GM18907 (cell line): ENCODE results near the gene SLC24A3.

ENCODE experiments used
- ATAC-seq: cut with Tn5 transposase; IDR thresholded peaks from one replicate; pipeline ENCODE4 v1.9.1; 2021; ENCODE audit warnings: mild to moderate bottlenecking, moderate library complexity; ENCODE audit not compliant: unreplicated experiment

Gene SLC24A3

GRCh38 chr20:19492687-19493336, 280.4 kb downstream of the SLC24A3 start:
- ATAC-seq, result no peak

DNA sequence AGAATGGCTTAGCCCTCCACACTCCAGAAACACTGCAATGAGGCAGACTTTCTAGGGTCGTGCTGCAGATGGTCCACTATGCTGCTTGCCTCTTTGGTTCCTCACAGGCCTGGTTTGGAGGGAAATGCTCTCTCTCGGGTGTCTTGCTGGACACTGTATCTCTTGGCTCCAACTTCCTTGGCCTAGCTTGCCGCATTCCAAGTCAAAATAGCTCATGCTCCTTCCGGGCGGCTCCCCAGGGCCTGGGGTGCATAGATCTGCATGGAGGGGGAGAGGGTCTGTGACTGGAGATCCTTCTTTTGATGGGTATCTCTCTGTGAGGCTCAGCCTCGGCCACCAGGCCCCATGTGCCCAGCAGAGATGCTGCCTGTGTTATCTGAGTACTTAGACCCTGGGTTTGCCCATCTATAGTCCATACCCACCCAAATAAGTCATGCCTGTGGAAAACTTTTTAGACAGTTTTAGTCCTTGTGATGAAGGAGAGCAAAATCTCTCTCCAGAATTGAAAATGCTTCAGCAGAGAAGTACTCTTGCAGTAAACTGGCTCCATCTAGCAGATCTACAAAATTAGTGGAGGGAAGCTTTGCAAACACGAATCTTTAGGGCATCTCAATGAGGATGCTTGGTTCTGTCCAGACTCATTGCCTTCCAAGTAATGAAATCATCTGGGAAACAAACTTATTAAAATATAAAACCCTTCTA, 281.5 kb downstream of the SLC24A3 start:
- ATAC-seq, result no peak

DNA sequence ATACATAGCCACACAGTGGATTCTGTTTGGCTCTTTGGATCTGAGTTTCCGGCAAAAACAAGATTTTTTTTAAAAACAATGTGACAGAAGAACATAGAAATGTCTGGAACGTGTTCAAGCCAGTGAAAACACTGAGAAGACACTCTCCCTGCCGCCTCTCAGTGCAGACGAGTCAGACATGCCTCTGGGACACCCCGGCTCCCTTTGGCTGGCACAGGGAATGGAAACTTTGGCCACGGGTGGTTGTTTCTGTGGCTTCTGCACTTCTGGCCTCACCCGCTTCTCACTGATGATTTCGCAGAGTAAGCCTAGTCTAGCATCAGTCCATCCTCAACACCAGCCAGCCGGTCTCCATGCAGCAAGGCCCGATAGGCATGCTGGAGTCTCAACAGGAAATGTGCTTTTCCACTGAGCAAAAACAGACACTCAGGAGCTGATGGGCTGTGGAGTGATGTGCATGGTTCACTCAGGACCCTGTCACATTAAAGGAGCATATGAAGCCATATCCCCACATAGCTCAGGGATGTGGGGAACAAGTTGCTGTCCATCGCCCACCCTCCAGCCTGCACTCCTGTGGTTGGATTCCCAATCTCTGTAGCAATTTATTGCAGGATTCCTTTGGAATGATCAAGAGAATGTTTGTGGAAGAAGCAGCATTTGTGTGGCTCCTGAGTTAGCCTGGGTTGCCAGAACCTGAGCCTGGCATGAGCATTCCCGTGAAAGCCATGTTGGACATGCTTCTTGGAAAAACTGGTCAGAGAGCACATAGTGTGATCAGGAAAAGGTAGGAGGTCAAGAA, 283.7 kb downstream of the SLC24A3 start:
- ATAC-seq, result no peak

DNA sequence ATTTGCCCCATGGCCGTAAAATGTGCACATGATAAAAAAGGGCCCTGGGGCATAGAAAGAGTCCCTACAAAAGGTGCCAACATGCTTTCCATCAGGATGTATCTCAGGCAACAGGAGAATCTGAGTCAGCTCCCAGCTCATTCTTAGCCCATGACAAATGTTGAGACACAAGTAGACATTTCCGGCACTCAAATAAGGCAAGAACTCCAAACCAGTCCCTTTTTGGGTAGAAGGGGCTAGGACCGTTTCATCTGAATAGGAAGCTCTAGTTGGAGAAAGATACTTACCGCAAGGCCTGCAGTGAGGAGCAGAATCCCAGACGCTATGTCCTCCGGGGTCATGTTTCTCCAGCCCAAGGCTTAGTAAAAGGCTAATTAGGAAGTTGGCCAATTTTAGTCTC, 284.6 kb downstream of the SLC24A3 start:
- ATAC-seq, result no peak

GRCh38 chr20:19498756-19499155, 286.3 kb downstream of the SLC24A3 start:
- no peak for ATAC-seq

GRCh38 chr20:19501476-19502115, 289.2 kb downstream of the SLC24A3 start:
- ATAC-seq, result no peak

DNA sequence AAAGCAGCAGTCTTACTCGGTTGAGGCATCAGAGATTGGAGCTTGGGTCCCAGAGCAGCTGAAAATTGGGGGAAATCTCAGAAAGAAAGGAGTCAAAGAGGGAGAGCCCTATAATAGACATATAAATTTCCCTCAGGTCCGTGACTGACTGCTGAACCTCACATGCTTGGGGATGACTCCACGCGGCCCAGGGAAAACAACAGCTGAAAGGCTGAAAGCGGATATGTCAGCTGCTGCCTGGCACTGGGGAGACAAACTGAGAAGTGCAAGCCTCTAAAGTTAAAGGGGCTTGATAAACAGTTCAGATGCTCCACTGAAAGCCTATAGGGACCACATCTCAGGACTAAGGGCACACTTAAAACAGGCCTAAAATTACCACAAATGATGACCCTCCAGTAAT, 289.7 kb downstream of the SLC24A3 start:
- no peak for ATAC-seq

GRCh38 chr20:19504251-19504650, 291.8 kb downstream of the SLC24A3 start:
- no peak for ATAC-seq

GRCh38 chr20:19506021-19506420, 293.6 kb downstream of the SLC24A3 start:
- ATAC-seq, result no peak

DNA sequence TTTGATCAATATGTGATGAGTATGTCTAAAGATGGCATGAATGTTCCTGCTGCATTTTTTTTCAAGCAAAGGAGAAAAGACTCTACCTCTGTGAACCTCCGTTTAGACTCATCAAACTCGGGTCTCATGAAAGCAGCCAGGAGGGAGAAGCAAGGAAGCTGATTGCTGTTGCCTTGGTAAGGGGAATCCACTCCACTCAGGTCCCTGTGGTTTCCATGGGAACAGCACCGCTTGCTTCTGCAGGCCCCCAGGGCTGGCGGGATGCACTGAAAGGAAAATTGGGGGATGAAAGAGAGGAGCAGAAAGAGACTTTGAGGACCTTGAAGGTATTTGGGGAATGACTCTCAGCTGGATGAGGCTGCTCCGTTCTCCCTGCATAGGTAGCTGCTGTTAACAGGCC, 296.0 kb downstream of the SLC24A3 start:
- ATAC-seq, result no peak

GRCh38 chr20:19510611-19511010, 298.2 kb downstream of the SLC24A3 start:
- no peak for ATAC-seq

GRCh38 chr20:19511931-19512330, 299.5 kb downstream of the SLC24A3 start:
- no peak for ATAC-seq

DNA sequence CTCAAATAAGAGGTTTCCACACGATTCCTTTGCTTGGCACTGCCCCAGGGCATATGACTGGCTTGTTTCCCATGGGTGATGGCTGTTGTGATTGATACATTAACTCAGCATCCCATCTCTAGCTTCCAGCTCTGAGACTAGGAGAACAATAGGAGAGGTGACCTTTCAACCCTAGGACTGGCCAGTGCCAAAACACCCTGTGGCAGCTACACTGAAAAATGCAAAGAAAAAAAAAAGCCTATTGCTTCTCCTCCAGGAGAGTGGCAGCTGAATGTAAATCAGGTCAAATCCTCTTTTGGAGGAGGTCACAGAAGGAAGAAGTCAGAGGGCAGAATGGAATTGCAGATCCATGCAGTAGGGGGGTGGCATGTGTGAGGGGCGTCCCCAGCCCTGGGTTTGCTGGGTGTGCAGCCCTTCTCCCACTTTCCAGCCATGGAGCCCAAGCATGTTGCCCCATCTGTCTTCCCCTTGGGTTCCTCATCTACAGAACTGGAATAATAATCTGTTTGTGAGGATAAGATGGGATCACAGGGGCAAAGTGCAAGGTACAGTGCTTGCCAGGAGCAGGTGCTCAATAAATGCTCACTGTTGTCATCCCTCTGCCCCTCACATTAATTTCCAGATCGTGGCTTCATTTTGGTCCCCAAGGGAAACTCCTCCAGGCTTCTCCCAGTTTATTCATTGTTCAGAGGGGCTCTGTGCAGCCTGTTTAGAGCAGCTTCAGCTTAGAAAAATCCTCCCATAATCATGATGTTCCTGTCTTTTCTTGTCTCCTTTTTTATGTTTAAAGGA, 300.6 kb downstream of the SLC24A3 start:
- ATAC-seq, result no peak

- ATAC-seq, result no peak
Observed at GRCh38 chr20:19515074-19515473, 302.6 kb downstream of the SLC24A3 start.

GRCh38 chr20:19519466-19519865, 307.0 kb downstream of the SLC24A3 start:
- ATAC-seq, result no peak

GRCh38 chr20:19520261-19520660, 307.8 kb downstream of the SLC24A3 start:
- ATAC-seq, result no peak

GRCh38 chr20:19522071-19522801, 309.8 kb downstream of the SLC24A3 start:
- no peak for ATAC-seq

GRCh38 chr20:19522836-19523590, 310.6 kb downstream of the SLC24A3 start:
- no peak for ATAC-seq

DNA sequence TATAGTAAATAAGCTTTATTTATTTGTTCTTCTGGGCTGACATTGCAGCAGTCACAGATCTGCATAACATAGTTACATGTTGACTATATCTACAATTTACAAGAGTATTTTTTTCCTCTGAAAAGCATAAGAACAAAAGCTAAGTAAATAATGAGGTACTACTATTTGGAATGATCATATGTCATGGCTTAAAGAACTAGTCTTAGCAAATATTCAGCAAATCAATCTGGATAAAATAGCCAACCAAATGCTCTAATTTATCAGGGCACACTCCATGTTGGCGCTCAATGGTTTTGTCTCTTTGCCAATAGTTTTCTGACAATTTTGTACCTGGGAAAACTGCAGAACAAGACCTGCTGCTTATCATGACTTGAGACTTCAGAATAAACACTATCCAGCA, 312.2 kb downstream of the SLC24A3 start:
- no peak for ATAC-seq
